Activated naive CD8-positive, alpha-beta T cell treated with anti-CD3 and anti-CD28 coated beads, Interleukin-2, amount 50 U/mL, for 24 hours (primary cell): Measurements from ENCODE around the gene LTC4S.

Experiments used
- ATAC-seq: fragments of 150-1000 bp; cut with Tn5 transposase; one replicate; pipeline ENCODE4 v1.10.0; 2021
- DNase-seq: peaks from one replicate; pipeline ENCODE4 v3.0.0; 2021
- H3K27ac Mint-ChIP-seq: one replicate; pipeline ENCODE4 v1.8.0; 2021; ENCODE audit warnings: mild to moderate bottlenecking, mixed read lengths
- H3K27me3 Mint-ChIP-seq: one replicate; pipeline ENCODE4 v1.8.0; 2021; ENCODE audit warnings: mixed read lengths
- H3K36me3 Mint-ChIP-seq: one replicate; pipeline ENCODE4 v1.8.0; 2021; ENCODE audit warnings: low read depth, mixed read lengths
- H3K4me1 Mint-ChIP-seq: one replicate; pipeline ENCODE4 v1.8.0; 2021; ENCODE audit warnings: mixed read lengths
- H3K4me3 Mint-ChIP-seq: one replicate; pipeline ENCODE4 v1.8.0; 2021; ENCODE audit warnings: mild to moderate bottlenecking, moderate library complexity, mixed read lengths
- H3K9me3 Mint-ChIP-seq: one replicate; pipeline ENCODE4 v1.8.0; 2021; ENCODE audit warnings: mixed read lengths

The LTC4S gene

GRCh38 chr5:179765400-179765799, 28.4 kb upstream of the LTC4S start:
- Mint-ChIP-seq H3K27ac (no peak overlapping the region), H3K27me3 (no peaks in the 10 kb centered on the region), H3K4me1 (peaks cover 34% of the 10 kb centered on the region), H3K4me3 (no peak overlapping the region), H3K36me3 (peaks cover 25% of the 10 kb centered on the region), H3K9me3 (no peaks in the 10 kb centered on the region)
- no peak for ATAC-seq
- no peak for DNase-seq

GRCh38 chr5:179766021-179766725, 27.6 kb upstream of the LTC4S start:
- Mint-ChIP-seq H3K4me1 (peaks cover 32% of the 10 kb centered on the region), H3K36me3 (peaks cover 33% of the 10 kb centered on the region), H3K4me3 (no peak overlapping the region), H3K9me3 (no peaks in the 10 kb centered on the region), H3K27ac (no peak overlapping the region), H3K27me3 (no peaks in the 10 kb centered on the region)
- DNase-seq (no peak), ATAC-seq (no peak)

GRCh38 chr5:179766726-179767455, 26.9 kb upstream of the LTC4S start:
- Mint-ChIP-seq H3K36me3 (peaks cover 34% of the 10 kb centered on the region), H3K27me3 (no peaks in the 10 kb centered on the region), H3K9me3 (no peaks in the 10 kb centered on the region), H3K4me3 (no peak overlapping the region), H3K27ac (no peak overlapping the region), H3K4me1 (peaks cover 26% of the 10 kb centered on the region)
- ATAC-seq (no peak), DNase-seq (no peak)

- Mint-ChIP-seq H3K36me3 (peaks cover 38% of the 10 kb centered on the region), H3K4me1 (peaks cover 19% of the 10 kb centered on the region), H3K27ac (no peak overlapping the region), H3K27me3 (no peaks in the 10 kb centered on the region), H3K4me3 (no peak overlapping the region), H3K9me3 (no peaks in the 10 kb centered on the region)
- DNase-seq: no peak
- ATAC-seq: no peak
These were observed 26.2 kb upstream of the LTC4S start for GRCh38 chr5:179767496-179768100.

- Mint-ChIP-seq H3K27ac (no peak overlapping the region), H3K9me3 (no peaks in the 10 kb centered on the region), H3K4me3 (no peak overlapping the region), H3K36me3 (peaks cover 44% of the 10 kb centered on the region), H3K27me3 (no peaks in the 10 kb centered on the region), H3K4me1 (peaks cover 11% of the 10 kb centered on the region)
- DNase-seq (no peak), ATAC-seq (no peak)
These were observed 25.3 kb upstream of the LTC4S start for GRCh38 chr5:179768326-179769085.

- H3K27ac Mint-ChIP-seq: no peak overlapping the region
- H3K36me3 Mint-ChIP-seq: peaks cover 43% of the 10 kb centered on the region
These were observed 24.5 kb upstream of the LTC4S start for GRCh38 chr5:179769271-179769670.

GRCh38 chr5:179769796-179770195, 24.0 kb upstream of the LTC4S start:
- ATAC-seq (no peak), DNase-seq (no peak)
- H3K4me1 Mint-ChIP-seq: peaks cover 11% of the 10 kb centered on the region
- no peaks in the 10 kb centered on the region for H3K27me3 Mint-ChIP-seq
- no peak overlapping the region for H3K27ac Mint-ChIP-seq
- no peaks in the 10 kb centered on the region for H3K9me3 Mint-ChIP-seq
- H3K4me3 Mint-ChIP-seq: no peak overlapping the region
- peaks cover 45% of the 10 kb centered on the region for H3K36me3 Mint-ChIP-seq

More at GRCh38 chr5:179769271-179769670, 24.5 kb upstream of the LTC4S start:
- ATAC-seq: no peak
- H3K4me1 Mint-ChIP-seq: peaks cover 11% of the 10 kb centered on the region
- no peaks in the 10 kb centered on the region for H3K27me3 Mint-ChIP-seq
- no peaks in the 10 kb centered on the region for H3K9me3 Mint-ChIP-seq
- H3K4me3 Mint-ChIP-seq: no peak overlapping the region
- DNase-seq: no peak

GRCh38 chr5:179771311-179771895, 22.4 kb upstream of the LTC4S start:
- DNase-seq: no peak
- H3K27ac Mint-ChIP-seq: no peak overlapping the region
- no peak for ATAC-seq
- H3K9me3 Mint-ChIP-seq: no peaks in the 10 kb centered on the region
- H3K27me3 Mint-ChIP-seq: no peaks in the 10 kb centered on the region
- peaks cover 3% of the 10 kb centered on the region for H3K4me1 Mint-ChIP-seq
- peaks cover 41% of the 10 kb centered on the region for H3K36me3 Mint-ChIP-seq
- no peak overlapping the region for H3K4me3 Mint-ChIP-seq

- no peaks in the 10 kb centered on the region for H3K27me3 Mint-ChIP-seq
- H3K9me3 Mint-ChIP-seq: no peaks in the 10 kb centered on the region
- H3K27ac Mint-ChIP-seq: no peak overlapping the region
- ATAC-seq (no peak), DNase-seq (no peak)
- no peaks in the 10 kb centered on the region for H3K4me1 Mint-ChIP-seq
- peaks cover 34% of the 10 kb centered on the region for H3K36me3 Mint-ChIP-seq
- no peak overlapping the region for H3K4me3 Mint-ChIP-seq
These were observed 21.4 kb upstream of the LTC4S start for GRCh38 chr5:179772351-179772750.

GRCh38 chr5:179773686-179774040, 20.1 kb upstream of the LTC4S start:
- Mint-ChIP-seq H3K27ac (no peak overlapping the region), H3K36me3 (peaks cover 34% of the 10 kb centered on the region), H3K9me3 (no peaks in the 10 kb centered on the region), H3K4me3 (no peak overlapping the region), H3K4me1 (no peaks in the 10 kb centered on the region), H3K27me3 (no peaks in the 10 kb centered on the region)
- ATAC-seq: no peak
- DNase-seq: no peak

- Mint-ChIP-seq H3K27ac (no peak overlapping the region), H3K4me1 (no peaks in the 10 kb centered on the region), H3K36me3 (peaks cover 31% of the 10 kb centered on the region), H3K27me3 (no peaks in the 10 kb centered on the region), H3K4me3 (no peak overlapping the region), H3K9me3 (no peaks in the 10 kb centered on the region)
- DNase-seq (no peak), ATAC-seq (no peak)
These were observed 19.3 kb upstream of the LTC4S start for GRCh38 chr5:179774442-179774841.

GRCh38 chr5:179776411-179776938, 17.3 kb upstream of the LTC4S start:
- DNase-seq: no peak
- peaks cover 18% of the 10 kb centered on the region for H3K36me3 Mint-ChIP-seq
- no peak for ATAC-seq
- H3K9me3 Mint-ChIP-seq: no peaks in the 10 kb centered on the region
- H3K4me3 Mint-ChIP-seq: no peak overlapping the region
- H3K27ac Mint-ChIP-seq: no peak overlapping the region
- H3K27me3 Mint-ChIP-seq: no peaks in the 10 kb centered on the region
- H3K4me1 Mint-ChIP-seq: no peaks in the 10 kb centered on the region

GRCh38 chr5:179777456-179777855, 16.3 kb upstream of the LTC4S start:
- no peak overlapping the region for H3K27ac Mint-ChIP-seq
- no peaks in the 10 kb centered on the region for H3K4me1 Mint-ChIP-seq
- DNase-seq (no peak), ATAC-seq (no peak)
- no peaks in the 10 kb centered on the region for H3K9me3 Mint-ChIP-seq
- no peak overlapping the region for H3K4me3 Mint-ChIP-seq
- H3K27me3 Mint-ChIP-seq: no peaks in the 10 kb centered on the region
- peaks cover 15% of the 10 kb centered on the region for H3K36me3 Mint-ChIP-seq

- Mint-ChIP-seq H3K9me3 (no peaks in the 10 kb centered on the region), H3K4me3 (no peak overlapping the region), H3K36me3 (peaks cover 12% of the 10 kb centered on the region), H3K4me1 (no peaks in the 10 kb centered on the region), H3K27me3 (no peaks in the 10 kb centered on the region), H3K27ac (peak overlapping the region; percentile 62)
- ATAC-seq (no peak), DNase-seq (no peak)
These were observed 15.9 kb upstream of the LTC4S start for GRCh38 chr5:179777909-179778308.
